ENCODE results near the gene WDR91. TPM values are rescaled to one million over a fixed set of nuclear protein-coding genes. Genes with fewer than 3 reads are reported as not detected.

The WDR91 gene
- total RNA-seq, 1 donor from 2014 or later: 30.0 TPM

DNA sequence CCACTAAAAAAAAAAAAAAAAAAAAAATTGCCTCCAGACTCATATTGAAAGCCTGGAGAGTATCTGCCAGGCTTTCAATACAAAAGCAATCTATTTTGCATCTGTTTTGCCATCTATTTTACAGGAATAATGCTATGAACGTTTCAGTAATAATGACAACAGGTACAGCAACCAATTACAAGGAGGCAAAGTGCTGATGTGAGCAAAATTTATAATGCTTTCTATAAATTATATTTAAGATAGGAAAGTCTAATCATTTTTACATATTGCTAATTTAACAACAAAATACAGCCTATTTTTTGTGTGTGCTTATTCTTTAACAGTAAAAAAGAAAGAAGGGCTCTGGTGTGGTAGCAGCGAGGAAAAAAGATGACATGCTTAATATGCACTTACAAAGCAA is 10.0 kb downstream of the WDR91 start:
- ATAC-seq (no peak), DNase-seq (no peak)
- Histone ChIP-seq H3K27me3 (no peaks in the 10 kb centered on the region), H3K9me3 (no peaks in the 10 kb centered on the region), H3K4me3 (no peak overlapping the region), H3K27ac (no peak overlapping the region), H3K36me3 (peaks cover 71% of the 10 kb centered on the region), H3K4me1 (peaks cover 19% of the 10 kb centered on the region)
- intact Hi-C loops (cut with DNase I): no loop called here
- TF ChIP-seq, protein P1, sequence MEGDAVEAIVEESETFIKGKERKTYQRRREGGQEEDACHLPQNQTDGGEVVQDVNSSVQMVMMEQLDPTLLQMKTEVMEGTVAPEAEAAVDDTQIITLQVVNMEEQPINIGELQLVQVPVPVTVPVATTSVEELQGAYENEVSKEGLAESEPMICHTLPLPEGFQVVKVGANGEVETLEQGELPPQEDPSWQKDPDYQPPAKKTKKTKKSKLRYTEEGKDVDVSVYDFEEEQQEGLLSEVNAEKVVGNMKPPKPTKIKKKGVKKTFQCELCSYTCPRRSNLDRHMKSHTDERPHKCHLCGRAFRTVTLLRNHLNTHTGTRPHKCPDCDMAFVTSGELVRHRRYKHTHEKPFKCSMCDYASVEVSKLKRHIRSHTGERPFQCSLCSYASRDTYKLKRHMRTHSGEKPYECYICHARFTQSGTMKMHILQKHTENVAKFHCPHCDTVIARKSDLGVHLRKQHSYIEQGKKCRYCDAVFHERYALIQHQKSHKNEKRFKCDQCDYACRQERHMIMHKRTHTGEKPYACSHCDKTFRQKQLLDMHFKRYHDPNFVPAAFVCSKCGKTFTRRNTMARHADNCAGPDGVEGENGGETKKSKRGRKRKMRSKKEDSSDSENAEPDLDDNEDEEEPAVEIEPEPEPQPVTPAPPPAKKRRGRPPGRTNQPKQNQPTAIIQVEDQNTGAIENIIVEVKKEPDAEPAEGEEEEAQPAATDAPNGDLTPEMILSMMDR (IDR thresholded peaks at IDR 0.05): no peak

DNA sequence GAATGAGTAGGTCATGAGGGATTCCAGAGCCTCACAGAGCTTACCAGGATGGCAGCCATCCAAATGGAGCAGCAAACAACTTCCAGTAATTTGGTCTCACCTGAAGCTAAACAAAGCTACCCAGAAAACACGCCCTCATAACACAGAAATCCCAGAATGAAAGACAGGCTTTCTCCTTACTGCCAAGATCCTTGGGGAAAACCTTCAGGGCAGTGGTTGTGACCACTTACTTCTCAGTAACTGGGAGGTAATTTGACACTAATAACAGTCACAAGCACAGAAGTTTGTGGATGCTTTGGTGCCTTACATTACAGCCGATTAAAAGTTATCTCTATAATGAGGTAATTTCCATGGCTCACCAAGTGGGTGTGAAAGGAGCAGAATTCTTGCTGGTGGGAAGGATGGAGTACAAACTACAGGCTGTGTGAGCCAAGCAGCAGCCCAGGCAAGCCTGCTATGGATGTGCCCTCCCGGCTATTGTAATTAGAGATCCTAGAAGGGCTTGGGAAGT is 10.4 kb downstream of the WDR91 start:
- Histone ChIP-seq H3K4me1 (peaks cover 19% of the 10 kb centered on the region), H3K9me3 (no peaks in the 10 kb centered on the region), H3K36me3 (peaks cover 76% of the 10 kb centered on the region), H3K27me3 (no peaks in the 10 kb centered on the region), H3K4me3 (no peak overlapping the region), H3K27ac (no peak overlapping the region)
- no peak for ATAC-seq
- DNase-seq: no peak
- intact Hi-C loops (cut with DNase I): no loop called here
- TF ChIP-seq, protein P1 (IDR thresholded peaks at IDR 0.05): no peak

DNA sequence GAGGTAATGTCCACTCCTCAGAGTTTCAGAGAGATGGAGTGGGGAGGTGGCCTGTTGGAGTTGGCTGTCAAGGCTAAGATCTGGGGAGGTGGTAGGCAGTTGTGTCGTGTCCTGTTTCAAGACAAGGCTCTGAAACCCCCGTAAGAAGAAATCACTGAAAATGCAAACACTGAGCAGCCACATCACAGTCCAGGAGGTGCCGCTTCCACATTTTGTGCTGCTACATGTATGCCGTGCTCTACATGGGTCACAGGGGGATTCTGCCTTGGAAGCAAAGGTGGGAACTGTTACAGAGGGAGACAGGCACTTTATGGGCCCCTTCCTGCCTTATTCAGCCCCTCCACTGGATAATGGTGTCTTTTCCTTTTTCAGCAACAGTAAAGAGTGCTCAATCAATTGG is 11.9 kb downstream of the WDR91 start:
- no peaks in the 10 kb centered on the region for H3K27me3 ChIP-seq
- peaks cover 15% of the 10 kb centered on the region for H3K4me1 ChIP-seq
- H3K27ac ChIP-seq: no peak overlapping the region
- TF ChIP-seq, protein P1 (IDR thresholded peaks at IDR 0.05): no peak
- no peaks in the 10 kb centered on the region for H3K9me3 ChIP-seq
- peaks cover 80% of the 10 kb centered on the region for H3K36me3 ChIP-seq
- ATAC-seq: no peak
- no peak for DNase-seq
- H3K4me3 ChIP-seq: no peak overlapping the region
- intact Hi-C loops (cut with DNase I): no loop called here

DNA sequence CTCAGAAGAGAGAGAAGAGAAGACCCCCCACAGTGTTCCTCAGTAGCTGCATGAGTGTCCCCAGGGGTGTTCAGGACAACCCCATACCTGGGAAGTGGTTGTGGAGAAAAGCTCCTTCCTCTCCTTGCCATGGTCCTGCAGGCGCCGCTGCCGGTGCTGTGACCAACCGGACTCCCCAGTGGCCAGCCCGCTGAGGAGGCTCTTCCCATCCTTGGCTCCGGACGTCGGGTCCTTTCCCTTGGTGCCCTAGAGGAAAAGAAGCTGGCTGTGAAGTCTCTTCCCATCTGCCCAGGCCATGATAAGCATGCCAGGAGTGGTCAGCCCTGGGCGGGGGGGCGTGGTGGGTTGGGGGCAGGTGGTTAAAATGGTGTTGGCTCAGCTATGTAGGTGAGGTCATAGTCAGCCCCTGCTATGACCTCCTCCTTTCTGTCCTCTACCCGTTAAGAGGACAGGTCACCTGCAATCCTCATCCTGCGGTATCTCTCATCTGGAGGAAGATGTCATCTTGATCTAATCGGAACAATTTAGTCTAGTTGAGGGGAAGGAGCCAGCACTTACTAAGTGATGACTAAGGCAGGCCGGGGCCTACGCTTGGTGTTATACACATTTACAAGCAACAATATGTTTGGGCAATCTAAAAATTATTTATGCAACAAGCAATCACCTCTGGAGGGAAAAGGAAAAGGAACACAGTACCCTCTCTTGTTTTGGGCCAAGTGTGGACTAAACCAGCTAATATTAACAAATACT is 13.2 kb downstream of the WDR91 start:
- no peak for ATAC-seq
- H3K9me3 ChIP-seq: no peaks in the 10 kb centered on the region
- H3K4me1 ChIP-seq: peaks cover 15% of the 10 kb centered on the region
- intact Hi-C loops (cut with DNase I): no loop called here
- no peaks in the 10 kb centered on the region for H3K27me3 ChIP-seq
- no peak overlapping the region for H3K27ac ChIP-seq
- TF ChIP-seq, protein P1 (IDR thresholded peaks at IDR 0.05): no peak
- H3K36me3 ChIP-seq: peaks cover 94% of the 10 kb centered on the region
- no peak overlapping the region for H3K4me3 ChIP-seq
- DNase-seq: no peak

DNA sequence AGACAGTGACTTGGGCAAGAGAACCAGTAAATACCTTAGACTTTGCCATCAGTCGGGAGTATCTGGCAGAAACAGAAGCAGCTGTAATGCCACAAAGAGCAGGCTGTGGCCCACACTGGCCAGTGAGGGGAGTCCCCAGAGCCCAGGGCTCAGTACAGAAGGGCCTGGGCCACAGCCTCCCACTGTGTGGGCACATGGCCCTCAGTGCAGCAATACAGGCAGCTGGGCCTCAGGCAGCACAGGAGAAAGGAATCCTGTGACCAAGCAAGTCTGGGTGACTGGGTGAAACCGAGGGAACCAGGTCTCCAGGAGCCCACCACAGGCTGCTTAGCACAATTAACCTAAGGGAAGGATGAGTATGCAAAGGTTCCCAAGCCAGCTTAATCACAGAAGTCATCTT is 14.0 kb downstream of the WDR91 start:
- TF ChIP-seq, protein P1 (IDR thresholded peaks at IDR 0.05): no peak
- Histone ChIP-seq H3K36me3 (peaks cover 96% of the 10 kb centered on the region), H3K27me3 (no peaks in the 10 kb centered on the region), H3K9me3 (no peaks in the 10 kb centered on the region), H3K4me3 (no peak overlapping the region), H3K27ac (no peak overlapping the region), H3K4me1 (peaks cover 8% of the 10 kb centered on the region)
- ATAC-seq (no peak), DNase-seq (no peak)
- intact Hi-C loops (cut with DNase I): no loop called here

All from upper lobe of right lung (tissue), 1 donor.